GM18873 (cell line): ENCODE results near the gene SERPINB12.

Source experiments
- ATAC-seq: cut with Tn5 transposase; IDR thresholded peaks from one replicate; pipeline ENCODE4 v1.9.1; 2021; ENCODE audit warnings: mild to moderate bottlenecking, moderate library complexity, moderate number of reproducible peaks; ENCODE audit not compliant: unreplicated experiment, low FRiP score

SERPINB12 gene

DNA sequence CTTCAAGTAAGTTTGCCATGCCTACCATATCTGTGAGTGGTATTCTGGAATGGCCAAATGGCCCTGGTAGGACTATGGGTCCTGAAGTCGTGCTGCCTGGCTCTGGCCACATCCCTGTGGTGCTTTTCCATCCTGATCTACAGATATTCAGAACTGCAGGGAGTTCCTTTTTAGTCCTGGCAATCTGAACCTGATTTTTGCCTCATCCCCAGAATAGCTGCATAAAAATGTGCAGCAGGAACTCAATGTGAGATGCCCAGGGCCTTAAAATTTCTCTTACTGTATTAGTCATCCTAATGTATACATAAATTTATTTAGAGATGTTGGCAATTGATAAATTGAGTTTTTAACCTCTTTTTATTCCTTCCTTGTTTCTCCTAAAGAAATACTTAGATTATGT lies 50.3 kb downstream of the SERPINB12 start:
- no peak for ATAC-seq

DNA sequence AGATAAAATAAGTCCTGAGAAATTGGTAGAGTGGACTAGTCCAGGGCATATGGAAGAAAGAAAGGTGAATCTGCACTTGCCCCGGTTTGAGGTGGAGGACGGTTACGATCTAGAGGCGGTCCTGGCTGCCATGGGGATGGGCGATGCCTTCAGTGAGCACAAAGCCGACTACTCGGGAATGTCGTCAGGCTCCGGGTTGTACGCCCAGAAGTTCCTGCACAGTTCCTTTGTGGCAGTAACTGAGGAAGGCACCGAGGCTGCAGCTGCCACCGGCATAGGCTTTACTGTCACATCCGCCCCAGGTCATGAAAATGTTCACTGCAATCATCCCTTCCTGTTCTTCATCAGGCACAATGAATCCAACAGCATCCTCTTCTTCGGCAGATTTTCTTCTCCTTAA lies 54.8 kb downstream of the SERPINB12 start:
- ATAC-seq: no peak

DNA sequence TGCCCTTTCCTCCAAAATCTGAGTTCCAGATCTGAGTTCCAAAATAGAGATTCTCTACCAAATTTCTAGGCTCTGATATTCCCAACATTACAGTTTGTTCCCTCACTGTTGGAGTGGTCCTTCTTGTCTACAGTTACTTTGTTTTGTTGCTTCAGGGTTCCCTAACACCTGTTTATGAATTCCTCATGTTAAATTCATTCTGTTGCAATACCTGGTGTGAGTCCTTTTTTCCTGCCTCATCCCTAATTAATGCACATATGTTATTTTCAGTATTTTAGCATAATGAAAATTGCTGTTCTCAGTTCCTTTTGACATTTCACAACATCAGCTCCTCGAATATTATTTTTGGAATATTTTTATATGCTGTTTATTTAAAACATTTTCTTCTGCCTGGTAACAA lies 61.2 kb downstream of the SERPINB12 start:
- no peak for ATAC-seq

DNA sequence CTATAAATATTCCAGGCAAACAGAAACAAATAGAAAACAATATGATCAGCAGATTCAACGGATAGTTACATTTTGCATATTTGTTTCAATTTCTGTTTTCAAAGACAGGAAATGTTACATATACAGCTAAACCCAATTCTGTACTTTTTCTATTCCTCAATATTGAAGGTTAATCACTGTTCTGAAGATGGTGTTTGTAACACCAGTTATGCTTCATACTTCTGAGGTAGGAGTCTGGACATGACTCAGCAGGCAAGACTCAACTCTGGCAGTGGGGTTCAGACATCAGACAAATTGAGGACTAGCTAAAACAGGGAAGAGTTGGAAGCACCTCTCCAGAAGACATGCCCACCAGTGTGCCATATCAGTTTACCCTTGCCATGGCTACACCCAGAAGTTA lies 61.6 kb downstream of the SERPINB12 start:
- peak; percentile 97 for ATAC-seq

DNA sequence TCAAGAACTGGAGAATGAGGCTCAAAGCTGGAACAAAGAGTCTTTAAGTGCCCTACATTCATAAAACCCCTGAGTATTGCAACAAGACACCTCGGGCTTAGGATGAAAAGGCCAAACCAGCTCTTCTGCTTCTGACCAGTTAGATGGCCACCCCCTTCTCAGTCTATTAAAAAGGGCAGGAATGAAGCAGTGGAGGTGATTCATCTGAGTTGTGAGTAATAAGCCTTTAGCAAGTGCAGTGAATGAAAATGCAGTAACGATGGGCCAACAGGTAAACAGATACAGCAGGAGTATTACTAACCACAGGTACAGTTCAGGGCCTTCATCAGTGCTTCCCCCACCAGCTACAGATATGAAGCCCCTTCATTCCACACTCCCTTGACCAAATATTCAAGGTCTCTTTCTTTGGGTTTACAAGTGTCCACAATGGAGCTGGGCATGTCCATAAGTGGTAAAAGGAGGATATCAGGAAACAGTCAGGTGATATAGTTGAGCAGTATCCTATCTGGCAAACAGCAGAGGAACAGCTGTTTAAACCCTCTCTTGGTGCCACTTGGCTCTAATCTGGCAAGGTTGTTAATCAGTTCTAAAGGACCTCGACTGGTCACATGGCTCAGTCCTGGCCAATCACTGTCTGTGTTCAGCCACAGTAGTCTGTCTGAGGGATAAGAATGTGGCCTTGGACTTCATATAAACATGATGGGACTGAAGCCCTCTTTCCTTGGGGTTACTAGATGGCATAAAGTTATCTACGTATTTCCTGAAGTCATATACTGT lies 62.8 kb downstream of the SERPINB12 start:
- ATAC-seq: no peak

DNA sequence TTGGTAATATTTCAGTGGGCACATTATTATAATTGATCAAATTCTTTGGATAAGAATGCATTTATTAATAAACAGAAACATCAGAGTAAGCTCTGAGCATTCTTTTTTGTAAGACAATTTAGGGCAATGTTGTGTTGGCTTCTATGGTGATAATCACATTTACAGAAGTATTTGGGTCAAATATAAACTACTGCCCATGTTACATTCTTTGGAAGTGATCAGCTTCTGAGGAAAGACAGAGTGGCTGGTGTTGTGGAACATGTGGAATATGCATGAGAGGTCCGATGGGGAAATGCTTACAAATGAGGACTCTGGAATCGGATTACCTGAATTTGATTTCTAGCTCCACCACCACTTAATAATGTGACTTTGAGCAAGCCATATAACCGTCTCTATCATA lies 64.4 kb downstream of the SERPINB12 start:
- ATAC-seq: no peak

DNA sequence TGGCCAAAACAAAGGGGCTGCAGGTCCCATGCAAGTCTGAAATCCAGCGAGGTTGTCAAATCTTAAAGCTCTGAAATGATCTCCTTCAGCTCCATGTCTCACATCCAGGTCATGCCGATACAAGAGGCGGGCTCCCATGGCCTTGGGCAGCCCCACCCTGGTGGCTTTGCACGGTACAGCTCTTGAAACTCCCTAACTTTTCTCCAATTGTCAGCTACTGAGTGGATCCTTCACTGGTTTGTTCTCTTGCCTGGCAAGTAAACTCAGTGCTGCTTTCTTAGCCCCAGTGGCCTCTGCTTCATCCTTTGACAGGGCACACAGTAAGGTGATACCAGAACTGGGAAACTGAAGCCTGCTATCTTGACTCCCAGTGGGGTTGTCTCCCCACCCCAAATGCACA lies 71.3 kb downstream of the SERPINB12 start:
- no peak for ATAC-seq

DNA sequence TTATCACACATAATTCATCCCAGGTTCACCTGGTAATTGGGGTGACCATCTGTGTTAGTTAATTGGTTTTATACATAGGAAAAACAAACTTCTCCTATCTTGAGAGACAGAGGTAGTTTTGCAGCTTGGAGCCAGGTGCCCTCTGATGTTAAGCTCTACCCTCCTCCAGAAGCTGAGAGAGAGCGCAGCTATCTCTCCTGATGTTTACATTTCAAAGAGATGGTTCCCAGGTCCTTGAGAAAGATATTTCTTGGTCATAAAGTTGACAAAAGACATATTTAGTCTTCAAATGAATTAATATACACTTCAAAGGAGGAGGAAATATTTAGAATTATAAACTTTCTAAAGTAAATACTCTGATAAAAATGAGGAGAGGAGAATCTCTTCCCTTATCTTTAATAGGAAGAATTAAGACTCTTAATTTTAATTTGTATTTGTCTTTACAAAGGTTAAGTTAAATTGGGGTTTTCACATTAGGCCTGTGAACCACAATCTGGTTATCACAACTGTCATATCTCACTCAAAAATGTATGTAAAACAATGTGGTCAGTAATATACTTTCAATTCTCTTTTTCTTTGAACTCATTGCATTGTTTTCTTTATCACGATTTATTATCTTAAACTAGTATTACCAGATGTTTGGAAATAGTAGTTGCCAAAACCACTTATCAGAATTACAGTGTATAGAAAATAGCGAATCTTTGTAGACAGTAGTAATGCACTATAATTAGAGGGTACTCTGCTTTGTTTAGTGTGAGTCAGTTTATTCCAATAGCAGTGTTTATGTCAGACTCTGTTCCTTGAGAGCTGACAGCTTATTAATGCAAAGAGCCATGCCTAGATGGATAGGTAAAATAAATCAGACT lies 75.1 kb downstream of the SERPINB12 start:
- no peak for ATAC-seq

DNA sequence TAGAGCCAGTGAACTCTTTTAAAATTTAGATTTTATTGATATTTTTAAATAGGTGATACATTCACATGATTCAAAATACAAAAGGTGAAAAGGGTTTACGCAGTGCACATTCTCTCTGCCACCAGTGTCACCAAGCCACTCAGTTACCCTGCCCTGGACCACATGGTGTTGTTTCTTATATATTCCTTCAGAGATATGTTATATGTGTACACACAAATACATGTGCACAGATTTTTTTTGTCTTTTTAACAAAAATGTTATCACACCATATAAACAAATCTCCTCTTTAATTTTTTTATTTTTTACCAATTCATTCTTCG lies 75.7 kb downstream of the SERPINB12 start:
- no peak for ATAC-seq
